HepG2 (cell line): ENCODE results near the gene MAPK8. TPM values are rescaled to one million over a fixed set of nuclear protein-coding genes. Genes with fewer than 3 reads are reported as not detected.

Source experiments
- CERS6 ChIP-seq: sonication (generic); formaldehyde crosslinking; IDR thresholded peaks from 2 replicates; pipeline ENCODE4 v1.5.0; 2020; ENCODE audit warnings: missing genetic modification reagents
- DNMT3B ChIP-seq: conservative IDR thresholded peaks from 2 replicates; pipeline ENCODE4 v1.6.1; 2016; ENCODE audit warnings: missing biosample characterization, control low read depth
- GTF3A ChIP-seq: sonication (generic); formaldehyde crosslinking; conservative IDR thresholded peaks from 2 replicates; pipeline ENCODE4 v1.4.0; 2020; ENCODE audit warnings: mild to moderate bottlenecking, missing genetic modification reagents
- HNRNPH1 ChIP-seq: fragments of 200-400 bp; formaldehyde crosslinking; optimal IDR thresholded peaks from 2 replicates; pipeline ENCODE3; 2017; ENCODE audit warnings: mild to moderate bottlenecking, low read depth, low read length
- NR2F2 ChIP-seq: IDR thresholded peaks from 2 replicates; pipeline ENCODE4 v1.6.1; 2012; ENCODE audit warnings: low read depth, inconsistent platforms, borderline replicate concordance
- RAD51 ChIP-seq: fragments of 450-650 bp; IDR thresholded peaks from 2 replicates; pipeline ENCODE4 v1.6.1; 2016; ENCODE audit warnings: borderline replicate concordance
- SIN3A ChIP-seq: IDR thresholded peaks from 2 replicates; pipeline ENCODE4 v1.6.1; 2011; ENCODE audit warnings: low read depth, mild to moderate bottlenecking, control low read depth, low read length, borderline replicate concordance
- SOX6 ChIP-seq, 2 experiments: fragments of 450-650 bp in 1 of 2; sonication (generic) in 1 of 2; formaldehyde crosslinking in 1 of 2; IDR thresholded peaks; 2 replicates each; pipeline versions ENCODE4 v1.4.0 to v1.6.1; 2017 to 2020; ENCODE audit warnings: antibody characterized with exemption in 1 of 2, mild to moderate bottlenecking in 1 of 2, missing genetic modification reagents in 1 of 2
- SP2 ChIP-seq: sonication (generic); formaldehyde crosslinking; IDR thresholded peaks from 2 replicates; pipeline ENCODE4 v1.5.1; 2020; ENCODE audit warnings: mild to moderate bottlenecking, missing genetic modification reagents
- SSRP1 ChIP-seq: IDR thresholded peaks from 2 replicates; pipeline ENCODE4 v1.6.1; 2016; ENCODE audit warnings: control low read depth
- TCF7L2 ChIP-seq: IDR thresholded peaks from 2 replicates; pipeline ENCODE4 v1.6.1; 2011; ENCODE audit warnings: mild to moderate bottlenecking, low read depth, low read length, moderate library complexity
- USF2 ChIP-seq, 2 experiments: sonication (generic) in 1 of 2; formaldehyde crosslinking in 1 of 2; IDR thresholded peaks; 2 replicates each; pipeline versions ENCODE4 v1.5.1 to v1.6.1; 2011 to 2020; ENCODE audit warnings: borderline replicate concordance in 1 of 2, low read depth in 1 of 2, low read length in 1 of 2, mild to moderate bottlenecking in 1 of 2, missing genetic modification reagents in 1 of 2, moderate library complexity in 1 of 2
- ZNF263 ChIP-seq: sonication (generic); formaldehyde crosslinking; IDR thresholded peaks from 2 replicates; pipeline ENCODE4 v1.4.0; 2020; ENCODE audit warnings: missing genetic modification reagents
- ZNF280B ChIP-seq: sonication (generic); formaldehyde crosslinking; IDR thresholded peaks from 2 replicates; pipeline ENCODE4 v1.5.0; 2020; ENCODE audit warnings: missing genetic modification reagents, mild to moderate bottlenecking, borderline replicate concordance
- ZNF282 ChIP-seq: fragments of 450-650 bp; IDR thresholded peaks from 2 replicates; pipeline ENCODE4 v1.6.1; 2018; ENCODE audit not compliant: partially characterized antibody
- ZNF430 ChIP-seq: sonication (generic); formaldehyde crosslinking; IDR thresholded peaks from 2 replicates; pipeline ENCODE4 v1.9.0; 2021; ENCODE audit warnings: mild to moderate bottlenecking, missing genetic modification reagents
- ZNF646 ChIP-seq: sonication (generic); formaldehyde crosslinking; IDR thresholded peaks from 2 replicates; pipeline ENCODE4 v1.9.0; 2021; ENCODE audit warnings: mild to moderate bottlenecking, missing genetic modification reagents
- ZNF883 ChIP-seq: sonication (generic); formaldehyde crosslinking; IDR thresholded peaks from 2 replicates; pipeline ENCODE4 v1.5.1; 2020; ENCODE audit warnings: mild to moderate bottlenecking, missing genetic modification reagents; ENCODE audit errors: not compliant biosample characterization
- polyA plus RNA-seq, 8 experiments: library from polyadenylated mRNA; depleted of rRNA in 3 of 8; stranded (reverse) in 7 of 8; unstranded in 1 of 8; fragments of >200 nt; fragmentation: Illumina TruSeq in 4 of 8; extraction: Trizol in 4 of 8; gene quantifications; 2 replicates each; pipeline versions ENCODE4 v1.2.1 to v1.2.3, GENCODE V29; 2011 to 2016; ENCODE audit warnings: low read depth in 4 of 8, missing spikeins in 1 of 8, mixed read lengths in 1 of 8; ENCODE audit not compliant: insufficient read depth in 1 of 8
- total RNA-seq, 5 experiments: library from RNA; depleted of rRNA; stranded (reverse); fragments of >200 nt; fragmentation: Illumina TruSeq; extraction: Trizol; gene quantifications; 2 replicates each; pipeline ENCODE4 v1.2.3, GENCODE V29; 2016; ENCODE audit warnings: low read depth in 1 of 5

MAPK8 gene
- total and polyA plus RNA-seq, 2 of the 13 experiments (the other 11 are each of a cell fraction or from before 2014, with no cell fraction given): 41.6 to 47.3 TPM

GRCh38 chr10:48306265-48306869, at the start of gene MAPK8 (continued):
- TF ChIP-seq CERS6 (CRISPR knock-in tag): 0 out of 2 replicates have a peak, but pooled peaks have one; percentile 73
- TF ChIP-seq NR2F2: no peak
- TF ChIP-seq SP2: peak; percentile 43; the same call in 1 of the 2 replicates
- no peak for TF ChIP-seq GTF3A
- no peak for TF ChIP-seq ZNF282
- TF ChIP-seq USF2 (IDR thresholded peaks at IDR 0.05; ENCODE audit: low read depth, low read length): peak; percentile 69
- peak; percentile 80 for TF ChIP-seq USF2 (CRISPR knock-in tag; IDR thresholded peaks at IDR 0.05; ENCODE audit: borderline replicate concordance)
- TF ChIP-seq ZNF646 (CRISPR knock-in tag): no peak
- peak; percentile 88; the same call in 1 of the 2 replicates for TF ChIP-seq ZNF430 (CRISPR knock-in tag)
- TF ChIP-seq ZNF280B (CRISPR knock-in tag): peak; percentile 91; the same call in 1 of the 2 replicates
- no peak for TF ChIP-seq SSRP1
- TF ChIP-seq SIN3A: no peak
- TF ChIP-seq HNRNPH1: no peak
- TF ChIP-seq DNMT3B (CRISPR knock-in tag): no peak; the same call in 1 of the 2 replicates
- TF ChIP-seq ZNF263 (CRISPR knock-in tag): peak; percentile 42; the same call in 1 of the 2 replicates
- TF ChIP-seq RAD51: no peak
- TF ChIP-seq ZNF883 (CRISPR knock-in tag): peak; percentile 88
- no peak for TF ChIP-seq SOX6 (IDR thresholded peaks at IDR 0.05)
- peak; percentile 70 for TF ChIP-seq SOX6 (CRISPR knock-in tag; IDR thresholded peaks at IDR 0.05)
- no peak for TF ChIP-seq TCF7L2
